ENCODE measurements around the gene IL18.

IL18 gene

GRCh38 chr11:112160091-112160848, 3.6 kb downstream of the IL18 start:
- no peak for DNase-seq (ENCODE audit: low read depth)
- no peak overlapping the region for H3K4me3 ChIP-seq (ENCODE audit: low read depth, low read length)

DNA sequence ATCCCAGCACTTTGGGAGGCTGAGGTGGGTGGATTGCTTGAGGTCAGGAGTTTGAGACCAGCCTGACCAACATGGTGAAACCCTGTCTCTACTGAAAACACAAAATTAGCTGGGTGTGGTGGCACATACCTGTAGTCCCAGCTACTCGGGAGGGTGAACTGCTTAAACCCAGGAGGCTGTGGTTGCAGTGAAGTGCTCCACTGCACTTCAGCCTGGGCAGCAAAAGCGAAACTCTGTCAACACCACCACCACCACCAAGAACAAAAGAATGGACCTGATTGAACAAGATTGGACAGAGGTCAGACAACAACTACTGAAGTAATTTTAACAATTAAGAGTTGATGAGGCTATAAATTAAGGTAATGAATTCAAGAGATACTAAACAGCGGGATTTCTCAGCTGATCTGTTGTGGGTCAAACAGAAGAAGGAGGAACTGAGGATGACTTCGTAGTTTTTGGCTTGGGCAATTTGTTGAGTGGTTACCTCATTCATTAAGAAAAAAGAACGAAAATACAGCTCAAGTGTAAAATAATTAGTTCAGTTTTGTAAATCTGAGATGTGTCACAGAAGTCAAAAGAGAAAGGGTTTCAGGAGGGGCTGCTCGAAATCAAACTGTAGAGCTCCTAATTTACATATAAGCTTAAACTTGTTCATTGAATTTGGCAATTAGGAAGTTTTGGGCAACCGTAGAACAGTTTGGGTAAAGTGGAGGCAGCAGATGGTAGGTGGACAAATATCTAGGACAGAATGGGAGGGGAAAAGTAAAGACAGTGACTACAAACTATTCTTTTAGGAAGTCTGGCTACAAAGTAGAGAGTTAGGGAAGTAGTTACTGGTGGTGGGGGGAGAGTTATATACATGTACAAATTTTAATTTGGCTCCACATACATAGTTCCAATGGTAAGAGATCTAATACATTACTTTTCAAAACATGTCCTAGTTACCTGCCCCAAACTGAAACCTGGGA, 4.5 kb downstream of the IL18 start:
- no peak for DNase-seq (ENCODE audit: low read depth)

More at GRCh38 chr11:112160091-112160848, 3.6 kb downstream of the IL18 start:
- no peak for TF ChIP-seq CTCF (conservative IDR thresholded peaks at IDR 0.05; ENCODE audit: low read depth, low read length)

GRCh38 chr11:112156956-112157766, 6.7 kb downstream of the IL18 start:
- peak; percentile 99 for DNase-seq (ENCODE audit: low read depth)
- H3K4me3 ChIP-seq (ENCODE audit: low read depth, low read length) = no peak overlapping the region

More for the DNA sequence above, 4.5 kb downstream of the IL18 start:
- TF ChIP-seq CTCF (conservative IDR thresholded peaks at IDR 0.05; ENCODE audit: low read depth, low read length) = no peak
- H3K4me3 ChIP-seq (ENCODE audit: low read depth, low read length) = no peak overlapping the region

DNA sequence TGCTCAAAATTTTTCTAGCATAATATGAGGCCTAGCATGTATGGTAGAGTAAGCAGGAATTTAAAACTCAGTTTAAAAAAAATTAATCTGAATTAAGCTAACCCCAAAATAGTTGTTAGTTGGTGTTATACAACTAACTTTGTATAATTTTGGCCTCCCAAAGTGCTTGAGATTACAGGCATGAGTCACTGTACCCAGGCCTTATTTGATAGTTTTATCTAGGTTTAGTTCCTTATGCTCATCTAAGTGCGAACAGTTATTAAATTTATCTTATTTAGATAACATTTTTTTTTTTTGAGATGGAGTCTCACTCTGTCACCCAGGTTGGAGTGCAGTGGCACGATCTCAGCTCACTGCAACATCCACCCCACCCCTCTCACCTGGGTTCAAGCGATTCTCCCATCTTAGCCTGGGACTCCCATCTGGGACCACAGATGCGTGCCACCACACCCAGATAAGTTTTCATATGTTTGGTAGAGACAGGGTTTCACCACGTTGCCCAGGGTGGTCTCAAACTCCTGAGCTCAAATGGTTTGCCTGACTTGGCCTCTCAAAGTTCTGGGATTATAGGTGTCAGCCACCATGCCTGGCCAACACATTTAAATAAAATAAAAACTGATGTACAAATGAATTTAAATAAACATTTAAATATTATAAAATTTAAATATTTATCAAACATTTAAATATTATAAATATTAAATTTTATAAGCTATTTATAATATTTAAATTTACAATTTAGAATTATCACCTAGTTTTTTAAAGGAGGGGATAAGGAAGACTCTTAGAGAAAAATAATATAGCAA, 7.5 kb downstream of the IL18 start:
- no peak overlapping the region for H3K4me3 ChIP-seq (ENCODE audit: low read depth, low read length)
- no peak for DNase-seq (ENCODE audit: low read depth)
- TF ChIP-seq CTCF (conservative IDR thresholded peaks at IDR 0.05; ENCODE audit: low read depth, low read length) = no peak

More at GRCh38 chr11:112156956-112157766, 6.7 kb downstream of the IL18 start:
- no peak for TF ChIP-seq CTCF (conservative IDR thresholded peaks at IDR 0.05; ENCODE audit: low read depth, low read length)

DNA sequence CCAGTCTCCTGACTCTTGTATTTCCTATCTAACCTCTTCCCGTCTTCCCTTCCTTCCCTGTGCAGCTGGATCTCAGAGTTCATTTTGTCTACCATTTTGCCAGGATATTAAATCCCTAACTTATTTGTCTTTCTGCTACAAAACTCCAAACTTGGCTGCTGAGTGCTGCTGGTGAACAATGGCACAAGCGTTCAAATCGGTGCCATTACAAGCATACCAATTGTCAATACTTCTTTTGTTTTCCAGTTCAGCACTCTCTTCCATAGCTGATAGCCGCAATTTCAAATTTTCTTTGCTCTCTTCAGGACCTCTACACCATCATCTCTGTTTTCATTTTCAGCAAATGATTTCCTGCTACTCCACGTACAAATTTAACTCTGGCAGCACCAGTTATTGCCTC, 13.4 kb downstream of the IL18 start:
- H3K4me3 ChIP-seq (ENCODE audit: low read depth, low read length) = no peak overlapping the region
- DNase-seq (ENCODE audit: low read depth) = no peak
- TF ChIP-seq CTCF (conservative IDR thresholded peaks at IDR 0.05; ENCODE audit: low read depth, low read length) = no peak

GRCh38 chr11:112143597-112143996, 20.3 kb downstream of the IL18 start:
- H3K4me3 ChIP-seq (ENCODE audit: low read depth, low read length) = no peak overlapping the region
- DNase-seq (ENCODE audit: low read depth) = no peak
- no peak for TF ChIP-seq CTCF (conservative IDR thresholded peaks at IDR 0.05; ENCODE audit: low read depth, low read length)

All from choroid plexus epithelial cell (primary cell).